ENCODE data around the gene KYAT1.

GRCh38 chr9:128893354-128893753 is 11.6 kb upstream of the KYAT1 start:
- TF ChIP-seq SP1 (IDR thresholded peaks at IDR 0.05; ENCODE audit: low read depth, low read length) (no peak), PHF8 (conservative IDR thresholded peaks at IDR 0.05; ENCODE audit: low read depth, low read length) (no peak), JUND (IDR thresholded peaks at IDR 0.05; ENCODE audit: low read length) (no peak), CTCF (IDR thresholded peaks at IDR 0.05; ENCODE audit: control extremely low read depth in 1 of 3, insufficient read depth in 1 of 3, low read depth in 1 of 3, low read length in 3 of 3) (no peak), MAX (IDR thresholded peaks at IDR 0.05) (no peak), KDM5A (IDR thresholded peaks at IDR 0.05; ENCODE audit: low read length) (no peak), POLR2AphosphoS5 (IDR thresholded peaks at IDR 0.05; ENCODE audit: low read depth, low read length) (no peak), EP300 (IDR thresholded peaks at IDR 0.05; ENCODE audit: borderline replicate concordance in 1 of 2, low read depth in 2 of 2, low read length in 2 of 2) (no peak), SP4 (IDR thresholded peaks at IDR 0.05; ENCODE audit: low read length) (no peak), HDAC2 (IDR thresholded peaks at IDR 0.05; ENCODE audit: borderline replicate concordance in 1 of 2, low read depth in 2 of 2, low read length in 2 of 2) (no peak), TBP (IDR thresholded peaks at IDR 0.05; ENCODE audit: low read depth, low read length) (no peak), POLR2A (IDR thresholded peaks at IDR 0.05; ENCODE audit: control extremely low read depth in 1 of 2, low read depth in 2 of 2, low read length in 2 of 2) (no peak), ZNF274 (IDR thresholded peaks at IDR 0.05; ENCODE audit: borderline replicate concordance, extremely low read depth, low read length) (no peak)
- TF ChIP-seq, protein P1, sequence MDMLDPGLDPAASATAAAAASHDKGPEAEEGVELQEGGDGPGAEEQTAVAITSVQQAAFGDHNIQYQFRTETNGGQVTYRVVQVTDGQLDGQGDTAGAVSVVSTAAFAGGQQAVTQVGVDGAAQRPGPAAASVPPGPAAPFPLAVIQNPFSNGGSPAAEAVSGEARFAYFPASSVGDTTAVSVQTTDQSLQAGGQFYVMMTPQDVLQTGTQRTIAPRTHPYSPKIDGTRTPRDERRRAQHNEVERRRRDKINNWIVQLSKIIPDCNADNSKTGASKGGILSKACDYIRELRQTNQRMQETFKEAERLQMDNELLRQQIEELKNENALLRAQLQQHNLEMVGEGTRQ (IDR thresholded peaks at IDR 0.05; ENCODE audit: low read length): no peak

Measured in H1 (cell line).